NCI-H1436 treated with DMSO at 0.1 percent for 48 hours (cell line): ENCODE results near the gene APMAP.
"Not testable (repeated sequence)": the region's sequence is repeated elsewhere in the genome, so short reads cannot be mapped to it uniquely, and the experiment has no call there.

Experiments used
- DNase-seq: peaks from one replicate; lab custom pipeline; 2025; lab: John Stamatoyannopoulos, UW

The APMAP gene

DNA sequence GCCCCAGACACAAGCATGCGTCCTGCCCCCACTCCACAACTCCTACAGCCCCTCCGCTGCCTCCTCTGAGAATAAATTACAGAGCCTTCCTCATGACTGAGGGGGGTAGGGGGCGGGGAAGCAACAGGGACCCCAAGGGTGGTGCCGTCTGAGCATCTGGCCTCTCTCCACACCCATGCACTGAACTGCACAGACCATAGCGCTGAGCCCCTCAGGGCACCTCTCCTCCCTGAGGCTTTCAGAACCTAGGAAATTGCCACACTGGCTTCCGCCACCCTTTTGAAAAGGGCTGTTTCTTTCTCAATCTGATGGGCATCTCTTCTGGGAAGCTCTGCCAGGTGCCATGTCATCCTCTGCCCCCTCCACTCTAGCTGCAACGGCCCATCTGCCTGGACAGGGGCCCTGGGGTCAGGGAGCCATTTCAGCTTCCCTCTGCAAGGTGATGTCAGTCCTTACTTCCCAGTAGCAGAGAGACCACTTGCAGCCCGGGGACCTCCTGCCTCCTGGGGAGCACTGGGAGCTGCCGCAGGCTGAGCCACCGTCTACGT is 40.9 kb downstream of the APMAP start:
- no peak for DNase-seq

DNA sequence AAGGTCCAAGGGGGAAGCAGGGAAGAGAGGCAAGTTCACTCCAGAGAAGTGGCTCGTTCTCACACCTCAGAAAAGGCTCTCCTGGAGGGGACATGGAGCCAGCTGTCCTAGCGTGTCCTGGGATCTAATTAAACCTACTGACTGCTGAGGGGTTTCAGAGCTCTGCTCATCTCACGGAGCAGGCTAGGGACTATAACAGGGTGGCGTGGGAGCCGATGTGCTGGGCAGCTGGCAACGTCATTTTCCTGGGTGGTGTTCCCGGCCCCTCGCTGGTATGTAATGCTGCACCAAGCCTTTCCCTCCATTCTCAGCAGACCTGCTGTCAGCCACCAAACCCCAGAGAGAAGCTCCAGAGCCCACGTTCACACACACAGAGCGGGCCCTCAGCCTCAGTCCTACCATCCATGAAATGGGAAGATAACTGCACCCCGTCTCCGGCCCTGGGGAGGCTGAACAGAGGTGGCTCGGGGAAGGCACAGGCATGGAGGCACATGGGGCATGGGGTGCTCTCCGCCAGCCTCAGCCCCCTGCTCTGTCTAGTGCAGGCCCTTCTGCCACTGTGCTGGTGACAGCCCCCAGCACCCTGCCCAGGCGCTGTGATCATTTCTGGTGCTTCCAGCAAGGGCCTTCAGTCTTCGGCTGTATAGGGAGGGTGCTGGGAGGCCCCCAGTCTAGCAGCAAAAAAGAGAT is 41.6 kb downstream of the APMAP start:
- DNase-seq = no peak

DNA sequence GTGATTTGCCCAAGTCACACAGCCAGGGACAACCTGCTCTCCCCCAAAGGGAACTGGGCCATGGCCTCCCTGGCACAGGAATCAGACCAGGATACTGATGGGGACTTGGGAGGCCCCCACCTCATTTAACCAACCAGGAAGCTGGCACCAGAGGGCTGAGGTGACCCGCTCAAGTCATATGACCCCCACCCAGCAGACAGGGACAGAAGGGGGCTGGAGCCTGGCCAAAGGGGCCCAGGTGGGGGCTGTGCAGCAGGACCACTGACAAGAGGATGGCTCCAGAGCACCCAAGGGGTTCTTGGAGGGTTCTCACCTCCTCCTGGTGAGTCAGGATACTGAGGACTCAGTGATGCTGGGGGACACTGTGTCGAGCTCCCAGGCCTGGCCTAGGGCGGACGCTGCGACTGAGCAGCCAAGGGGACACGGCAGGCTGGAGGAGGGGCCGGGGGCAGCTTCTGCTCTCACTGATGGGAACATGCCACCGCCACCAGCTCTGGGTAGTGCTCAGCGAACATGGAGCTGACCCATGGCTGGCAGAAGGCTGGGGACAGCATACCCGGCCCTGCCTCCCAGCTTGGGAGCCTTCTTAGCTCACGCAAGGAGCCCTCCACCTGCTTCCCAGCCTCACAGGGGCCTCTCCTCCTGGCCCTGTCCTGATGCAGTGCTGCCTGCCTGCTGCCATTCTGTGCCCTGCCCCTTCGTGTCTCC is 42.3 kb downstream of the APMAP start:
- no peak for DNase-seq

DNA sequence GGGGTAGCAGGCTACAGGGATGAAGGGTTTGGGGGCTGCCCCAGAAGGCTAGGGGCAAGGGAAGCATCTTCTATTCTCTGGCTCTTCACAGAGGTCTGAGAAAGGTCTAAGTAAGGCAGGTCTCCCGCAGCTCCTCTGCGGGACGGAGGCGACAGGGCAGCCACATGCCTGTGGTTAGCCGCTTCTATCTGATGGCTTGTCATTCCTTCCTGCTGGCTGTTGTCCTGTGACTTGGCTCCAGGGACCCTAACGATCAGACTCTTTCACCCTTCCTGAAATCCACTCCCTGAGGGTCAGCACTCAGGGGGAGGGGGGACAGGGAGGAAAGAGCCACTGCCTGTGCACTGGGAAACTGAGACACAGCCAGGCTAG is 42.8 kb downstream of the APMAP start:
- DNase-seq = no peak

DNA sequence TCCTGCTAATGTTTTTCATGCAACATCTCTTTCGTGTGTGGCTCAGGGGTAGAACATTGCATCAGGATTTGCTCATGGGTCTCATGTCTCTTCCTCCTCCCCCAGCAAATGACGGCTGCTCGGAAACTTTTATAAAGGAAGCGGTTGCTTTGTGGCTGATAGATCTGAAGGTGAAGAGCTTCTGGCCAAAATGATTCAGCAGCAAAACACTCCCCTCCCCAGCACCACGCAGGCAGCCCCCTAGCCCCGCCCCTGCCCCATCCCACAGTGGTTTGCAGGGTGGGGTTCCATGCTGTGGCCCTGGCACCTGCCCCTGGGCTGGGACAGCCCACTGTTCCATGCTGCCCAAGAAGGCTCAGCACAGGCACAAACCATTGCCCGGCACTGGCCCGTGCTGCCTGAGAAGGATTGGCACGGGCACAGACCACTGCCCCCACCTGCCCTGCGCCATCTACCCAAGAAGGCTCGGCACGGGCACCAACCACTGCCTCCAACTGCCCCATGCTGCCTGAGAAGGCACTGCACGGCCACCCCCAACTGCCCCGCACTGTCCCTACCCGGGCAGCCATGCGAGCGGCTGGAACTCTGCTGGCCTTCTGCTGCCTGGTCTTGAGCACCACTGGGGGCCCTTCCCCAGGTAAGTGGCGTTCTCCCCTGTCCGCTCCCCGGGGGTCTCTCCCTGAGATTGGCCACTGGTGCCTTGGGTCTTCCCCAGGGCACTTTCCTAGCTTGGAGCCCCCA is 43.4 kb downstream of the APMAP start, which contains the start of gene CST7:
Gene CST7 (plus strand): TSS at position 331 of the 741 bp plus-strand sequence. CDS start 237 bp downstream, at position 568.
- no peak for DNase-seq

DNA sequence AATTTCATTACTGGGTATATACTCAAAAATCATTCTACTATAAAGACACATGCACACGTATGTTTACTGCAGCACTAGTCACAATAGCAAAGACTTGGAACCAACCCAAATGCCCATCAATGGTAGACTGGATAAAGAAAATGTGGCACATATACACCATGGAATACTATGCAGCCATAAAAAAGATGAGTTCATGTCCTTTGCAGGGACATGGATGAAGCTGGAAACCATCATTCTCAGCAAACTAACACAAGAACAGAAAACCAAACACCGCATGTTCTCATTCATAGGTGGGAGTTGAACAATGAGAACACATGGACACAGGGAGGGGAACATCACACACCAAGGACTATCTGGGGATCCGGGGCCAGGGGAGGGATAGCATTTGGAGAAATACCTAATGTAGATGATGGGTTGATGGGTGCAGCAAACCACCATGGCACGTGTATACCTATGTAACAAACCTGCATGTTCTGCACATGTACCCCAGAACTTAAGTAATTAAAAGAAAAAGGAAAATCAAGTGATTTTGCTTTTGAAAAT is 44.1 kb downstream of the APMAP start:
- not testable (repeated sequence) for DNase-seq

DNA sequence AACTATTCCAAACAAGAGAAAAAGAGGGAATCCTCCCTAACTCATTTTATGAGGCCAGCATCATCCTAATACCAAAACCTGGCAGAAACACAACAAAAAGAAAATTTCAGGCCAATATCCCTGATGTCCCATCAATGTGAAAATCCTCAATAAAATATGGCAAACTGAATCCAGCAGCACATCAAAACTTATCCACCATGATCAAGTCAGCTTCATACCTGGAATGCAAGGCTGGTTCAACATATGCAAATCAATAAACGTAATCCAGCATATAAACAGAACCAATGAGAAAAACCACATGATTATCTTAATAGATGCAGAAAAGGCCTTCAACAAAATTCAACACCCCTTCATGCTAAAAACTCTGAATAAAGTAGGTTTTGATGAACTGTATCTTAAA is 46.2 kb downstream of the APMAP start:
- not testable (repeated sequence) for DNase-seq

DNA sequence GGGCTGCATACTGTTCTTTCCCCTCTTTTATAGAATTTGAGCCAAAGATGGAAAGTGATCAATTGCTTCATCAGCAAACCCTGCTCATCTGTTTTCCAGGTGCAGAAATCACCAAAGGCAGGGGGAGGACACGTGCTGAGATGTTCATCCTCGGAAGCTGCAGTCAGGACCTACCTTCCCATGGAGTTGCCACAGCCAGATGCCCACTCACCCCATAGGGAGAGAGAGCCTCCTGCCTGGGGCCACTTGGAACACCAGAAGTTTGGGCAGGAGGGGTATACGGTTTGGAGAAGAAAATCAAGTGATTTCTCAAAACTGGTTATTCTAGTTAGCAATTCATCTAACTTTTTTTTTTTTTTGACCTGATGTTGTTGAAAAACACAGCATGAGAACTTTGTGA is 48.8 kb downstream of the APMAP start:
- DNase-seq = no peak

DNA sequence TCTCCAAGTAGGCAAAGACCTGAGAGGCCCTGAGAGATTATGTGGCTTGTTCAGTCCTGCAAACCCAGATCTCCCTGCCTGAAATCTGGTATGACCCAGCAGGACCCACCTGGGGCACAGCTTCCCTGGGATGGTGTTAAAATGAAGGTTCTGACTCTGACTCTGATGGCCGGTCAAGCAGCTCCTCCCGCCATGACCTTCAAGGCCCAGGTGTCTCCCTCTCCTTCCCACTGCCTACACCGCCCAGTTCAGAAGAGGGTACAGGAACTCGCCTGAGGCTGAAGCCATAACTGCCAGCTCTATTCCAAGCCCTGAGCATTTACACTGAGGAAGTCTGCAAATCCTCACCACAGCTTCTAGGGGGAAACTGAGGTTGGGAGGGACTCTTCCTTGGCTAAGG is 49.4 kb downstream of the APMAP start:
- no peak for DNase-seq

DNA sequence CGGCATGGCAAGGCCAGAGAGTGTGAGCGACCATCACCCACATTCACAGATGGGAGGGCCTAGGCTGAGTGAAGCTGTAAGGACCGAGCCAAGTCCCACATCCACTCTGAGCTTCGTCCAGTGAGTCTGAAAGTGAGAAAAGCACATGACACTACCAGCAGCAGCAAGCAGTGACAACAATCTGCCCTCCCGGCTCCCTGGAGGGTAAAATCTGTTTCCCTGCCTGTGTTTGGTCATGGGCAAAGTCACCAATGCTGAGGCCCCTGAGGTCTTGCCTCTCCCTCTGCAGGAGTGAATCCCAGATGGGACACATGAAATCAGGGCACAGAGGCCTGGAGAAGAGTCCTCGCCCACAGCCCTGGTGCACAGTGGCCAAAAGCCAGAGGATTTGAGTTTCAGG is 49.9 kb downstream of the APMAP start:
- DNase-seq = no peak

DNA sequence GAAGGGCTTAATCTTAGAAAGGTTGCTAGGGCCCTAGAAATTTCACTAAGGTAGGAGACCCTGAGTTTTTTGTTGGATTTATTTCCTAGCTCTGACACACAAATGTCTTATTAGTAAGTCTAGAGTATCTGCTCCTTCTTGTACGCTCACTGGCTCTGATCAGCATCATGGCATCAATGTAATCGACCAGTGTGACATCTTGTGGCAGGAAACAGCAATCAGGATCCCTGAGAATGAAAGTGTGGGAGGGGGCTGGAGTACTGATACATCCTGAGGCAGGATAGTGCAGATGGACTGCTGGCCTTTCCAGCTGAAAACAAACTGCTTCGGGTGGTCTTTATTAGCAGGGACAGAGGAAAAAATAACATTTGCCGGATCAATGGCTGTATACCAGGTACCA is 53.5 kb downstream of the APMAP start:
- DNase-seq = no peak

DNA sequence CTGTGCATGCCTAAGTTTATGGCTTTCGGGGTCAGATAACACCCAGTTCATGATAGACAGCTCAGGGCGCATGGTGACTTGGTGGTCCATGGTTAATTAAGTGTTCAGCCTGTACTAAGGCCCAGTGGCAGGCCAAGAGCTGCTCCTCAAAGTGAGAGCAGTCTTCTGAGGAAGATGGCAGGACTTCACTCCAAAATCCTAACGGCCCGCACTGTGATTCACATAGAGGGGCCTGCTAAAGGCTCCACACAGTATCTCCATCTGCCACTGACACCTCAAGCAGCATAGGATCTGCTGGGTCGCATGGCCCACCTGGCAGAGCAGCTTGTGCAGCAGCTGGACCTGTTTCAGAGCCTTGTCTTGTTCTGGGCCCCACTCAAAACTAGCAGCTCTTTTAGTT is 54.1 kb downstream of the APMAP start:
- no peak for DNase-seq

DNA sequence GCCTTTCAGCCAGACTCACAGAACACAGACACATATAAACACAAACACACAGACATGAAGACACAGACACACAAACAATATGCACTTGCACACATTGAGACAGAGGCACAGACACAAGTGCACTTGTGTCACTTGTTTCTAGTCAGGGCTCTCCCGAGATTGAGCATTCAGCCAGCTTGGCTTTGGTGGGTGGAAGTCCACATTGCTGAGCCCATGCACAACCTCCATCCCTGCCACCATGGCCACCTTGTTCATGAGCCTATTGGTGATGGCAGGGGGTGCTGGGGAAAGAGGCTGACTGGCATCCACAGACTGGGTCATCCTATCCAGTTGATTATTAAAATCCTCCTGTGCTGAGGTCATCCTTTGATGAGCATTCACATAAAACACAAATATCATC is 55.0 kb downstream of the APMAP start:
- no peak for DNase-seq

DNA sequence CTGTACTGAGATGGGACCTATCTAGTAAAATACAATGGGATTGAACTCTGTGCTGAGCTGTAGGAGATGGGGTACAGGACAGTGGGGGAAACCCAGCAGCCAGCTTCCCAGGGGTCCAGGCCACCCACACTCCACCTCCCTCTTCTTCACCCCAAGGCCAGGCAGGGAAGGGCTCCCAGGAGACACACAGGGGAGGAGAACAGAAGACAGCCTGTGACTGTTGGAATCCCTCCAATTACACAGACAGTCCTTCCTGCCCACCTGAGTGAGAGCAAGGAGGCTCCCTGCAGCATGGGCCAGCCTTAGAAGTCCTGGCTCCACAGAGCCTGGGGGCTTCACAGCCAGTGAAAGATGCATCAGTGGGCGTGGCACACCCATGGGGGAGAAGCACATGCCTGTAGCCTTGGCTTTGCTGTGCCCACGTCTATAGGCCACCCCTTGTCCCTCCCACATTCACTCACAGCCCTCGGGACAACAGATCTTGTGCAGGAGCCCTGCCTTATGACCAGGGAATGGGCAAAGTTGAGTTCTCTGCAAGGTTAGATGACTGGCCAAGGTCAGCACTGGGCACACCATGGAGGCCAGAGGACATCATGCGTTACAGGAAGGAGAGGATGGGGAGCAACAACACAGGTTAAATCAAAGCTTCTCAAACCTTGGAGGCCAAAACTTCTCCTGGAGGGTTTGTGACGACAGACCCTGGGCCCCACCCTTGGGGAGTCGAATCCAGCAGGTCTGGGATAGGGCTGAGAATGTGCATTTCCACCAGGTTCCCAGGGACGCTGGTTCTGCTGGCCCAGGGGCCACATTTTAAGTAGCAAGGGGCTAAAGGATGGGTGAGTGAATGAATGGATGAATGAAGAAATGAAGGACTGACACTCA is 55.8 kb downstream of the APMAP start:
- no peak for DNase-seq

DNA sequence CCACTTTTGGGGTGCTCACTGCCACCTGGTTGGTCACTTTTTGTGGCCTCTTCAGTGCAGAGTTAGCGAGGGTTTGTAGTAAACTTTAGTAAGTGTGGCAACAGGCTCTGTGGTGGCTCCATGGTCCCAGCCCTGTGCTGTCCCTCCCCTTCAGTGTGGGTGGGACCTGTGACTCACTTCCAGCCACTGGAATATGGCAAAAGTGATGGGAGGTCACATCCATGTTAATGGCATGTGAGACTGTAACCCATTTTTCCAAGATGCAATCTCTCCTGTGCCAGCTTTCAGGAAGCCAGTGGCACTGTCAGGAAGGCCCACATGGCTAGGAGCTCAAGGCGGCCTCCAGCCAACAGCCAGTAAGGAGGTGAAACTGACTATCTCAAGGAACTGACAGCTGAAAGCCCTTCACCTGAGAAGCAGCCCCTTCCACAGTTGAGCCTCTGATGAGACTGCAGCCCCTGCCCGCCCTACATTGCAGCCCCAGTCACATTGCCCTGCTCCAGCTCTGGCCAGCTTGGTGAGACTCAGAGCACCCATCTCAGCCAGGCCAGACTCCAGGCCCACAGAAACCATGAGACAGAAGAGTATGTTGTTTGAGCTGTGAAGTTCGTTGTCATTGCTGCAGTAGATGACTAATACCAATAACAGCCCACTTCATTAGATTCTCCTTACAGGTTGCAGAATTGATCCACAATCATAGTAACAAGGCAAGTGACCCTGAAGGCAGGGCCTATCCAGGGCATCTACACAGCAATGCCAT is 56.6 kb downstream of the APMAP start:
- DNase-seq = no peak

DNA sequence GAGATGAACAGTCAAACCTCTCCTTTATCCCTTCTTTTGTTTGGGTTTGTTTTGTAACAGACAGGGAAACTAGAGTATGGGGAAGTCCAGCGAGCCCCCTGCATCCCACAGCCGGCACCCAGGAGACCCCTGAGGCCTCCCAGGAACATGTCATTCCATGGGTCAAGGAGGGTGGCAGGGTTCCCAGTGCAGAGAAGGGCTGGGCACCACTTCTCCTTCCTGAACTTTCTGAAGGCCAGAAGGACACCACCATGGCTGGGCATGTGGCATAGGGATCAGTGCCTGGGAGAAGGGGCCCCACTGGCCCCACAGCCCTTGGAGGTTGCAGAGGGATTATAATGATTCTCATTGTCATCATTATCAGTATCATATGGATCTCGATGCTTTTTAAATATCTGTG is 57.4 kb downstream of the APMAP start:
- DNase-seq = no peak

DNA sequence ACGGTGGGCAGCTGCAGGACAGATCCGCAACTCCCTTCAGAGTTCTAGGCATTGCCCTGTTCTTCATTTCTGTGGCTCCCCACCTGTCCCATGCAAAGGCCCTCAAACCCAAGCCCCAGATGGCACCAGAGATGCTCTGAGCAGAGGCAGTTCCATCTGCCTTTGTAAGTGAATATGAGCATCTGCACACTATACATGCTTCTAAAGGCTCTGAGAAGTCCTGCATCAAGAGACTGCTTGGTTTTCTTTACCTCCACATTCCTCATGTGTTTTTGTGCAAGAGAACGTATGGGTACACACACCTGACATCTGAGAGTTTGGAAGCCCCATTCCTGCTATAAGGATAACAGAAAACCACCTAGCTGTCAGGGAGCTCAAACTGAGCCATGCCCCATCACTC is 57.8 kb downstream of the APMAP start:
- no peak for DNase-seq

DNA sequence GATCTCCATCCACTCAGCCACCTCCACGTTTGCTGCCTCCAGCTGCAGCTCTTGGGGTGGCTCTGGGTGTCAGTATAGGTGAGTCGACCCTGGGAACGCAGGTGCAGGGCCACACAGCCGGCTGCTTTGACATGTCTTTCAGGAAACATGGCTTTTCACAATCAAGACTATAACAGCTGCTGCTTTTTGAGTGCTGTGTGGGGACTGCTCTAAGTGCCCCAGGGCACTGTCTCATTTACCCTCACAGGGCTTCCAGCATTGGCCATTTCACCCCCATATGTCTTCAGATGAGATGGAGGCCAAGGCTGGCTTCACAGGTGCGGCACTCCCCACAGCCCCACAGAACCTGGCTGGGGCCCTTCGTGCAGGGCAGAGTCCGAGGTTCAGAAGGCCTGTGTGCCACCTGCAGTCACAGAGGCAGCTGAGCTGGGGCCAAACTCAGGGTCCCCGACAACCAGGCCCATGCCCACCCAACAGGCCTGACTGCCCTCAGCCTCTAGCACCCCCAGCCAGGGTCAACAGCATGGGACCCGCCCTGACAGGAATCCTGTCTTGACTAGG is 58.4 kb downstream of the APMAP start:
- no peak for DNase-seq

DNA sequence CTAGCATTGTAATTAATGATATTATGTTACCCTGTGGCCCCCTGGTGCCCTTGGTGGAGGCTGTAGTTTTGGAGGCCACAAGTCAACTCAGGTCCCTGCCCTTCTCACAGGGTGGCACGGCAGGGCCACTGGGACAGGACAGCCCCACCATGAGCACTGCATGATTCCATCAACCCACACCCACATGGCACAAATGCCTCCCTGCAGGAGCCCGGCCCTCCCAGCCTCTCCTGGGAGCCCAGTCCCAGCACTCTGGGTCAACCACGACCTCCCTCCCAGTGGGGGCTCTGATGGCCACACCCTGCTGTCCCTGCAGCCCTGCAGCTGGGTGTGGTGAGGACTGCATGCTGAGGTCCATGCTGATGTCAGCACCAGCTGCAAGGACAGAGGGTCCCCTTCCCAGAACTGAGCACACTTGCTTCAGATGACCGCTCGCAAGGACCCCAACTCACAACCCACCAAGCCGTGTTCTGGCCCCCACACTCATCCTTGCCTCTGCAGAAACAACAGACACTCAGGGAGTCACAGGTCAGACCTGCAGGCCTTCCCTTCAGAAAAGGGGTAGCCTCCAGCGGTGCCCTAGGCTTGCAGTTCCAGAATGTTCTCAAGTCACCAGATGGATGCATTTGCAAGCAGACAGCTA is 59.2 kb downstream of the APMAP start:
- no peak for DNase-seq

DNA sequence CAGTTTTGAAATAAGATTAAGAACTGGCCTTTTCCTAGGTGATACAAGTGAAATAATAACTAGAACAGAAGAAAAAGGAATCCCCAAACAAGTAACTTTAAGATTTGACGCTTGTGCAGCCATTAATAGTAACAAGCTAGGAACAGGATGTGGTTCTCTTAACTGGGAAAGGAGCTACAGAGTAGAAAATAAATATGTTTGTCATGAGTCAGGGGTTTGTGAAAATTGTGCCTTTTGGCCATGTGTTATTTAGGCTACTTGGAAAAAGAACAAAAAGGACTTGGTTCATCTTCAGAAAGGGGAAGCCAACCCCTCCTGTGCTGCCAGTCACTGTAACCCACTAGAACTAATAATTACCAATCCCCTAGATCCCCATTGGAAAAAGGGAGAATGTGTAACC is 60.7 kb downstream of the APMAP start:
- not testable (repeated sequence) for DNase-seq
